Esophagus muscularis mucosa (tissue), 4 donors: ENCODE measurements around the gene POLR3B. TPM values are rescaled to one million over a fixed set of nuclear protein-coding genes. Genes with fewer than 3 reads are reported as not detected.
"Not testable (repeated sequence)": the region's sequence is repeated elsewhere in the genome, so short reads cannot be mapped to it uniquely, and the experiment has no call there.

Experiments used
- DNase-seq: peaks from one replicate; pipeline ENCODE4 v3.0.0-alpha.2; 2017; ENCODE audit errors: extremely low spot score
- H3K27ac ChIP-seq, 4 donors: fragments of 200-600 bp; sonication (generic); replicated peaks in 1 of 4; 1 replicate in 3 of 4; 2 replicates in 1 of 4; pipeline ENCODE4 v1.5.1; 2016 to 2019; ENCODE audit warnings: mild to moderate bottlenecking in 1 of 4
- H3K27me3 ChIP-seq, 4 donors: fragments of 200-600 bp; sonication (generic); one replicate each; pipeline versions ENCODE4 v1.5.1 to v1.6.0; 2016 to 2019
- H3K36me3 ChIP-seq, 4 donors: fragments of 200-600 bp; sonication (generic); one replicate each; pipeline ENCODE4 v1.5.1; 2016 to 2019
- H3K4me1 ChIP-seq, 4 donors: fragments of 200-600 bp; sonication (generic); one replicate each; pipeline ENCODE4 v1.5.1; 2016 to 2019
- H3K4me3 ChIP-seq, 4 donors: fragments of 200-600 bp; sonication (generic); 1 replicate in 2 of 4; 2 replicates in 2 of 4; pipeline ENCODE4 v1.5.1; 2016 to 2019; ENCODE audit warnings: mild to moderate bottlenecking in 4 of 4, moderate library complexity in 1 of 4
- H3K9me3 ChIP-seq, 4 donors: fragments of 200-600 bp; sonication (generic); 1 replicate in 3 of 4; 2 replicates in 1 of 4; pipeline ENCODE4 v1.5.1; 2016 to 2019
- CTCF ChIP-seq, 3 experiments: fragments of 200-600 bp in 2 of 3; fragments of 450-650 bp in 1 of 3; sonication (generic) in 2 of 3; IDR thresholded peaks; one replicate each; pipeline ENCODE4 v1.5.1; 2017 to 2019; ENCODE audit warnings: antibody characterized with exemption in 3 of 3, mild to moderate bottlenecking in 2 of 3, moderate library complexity in 1 of 3
- EP300 ChIP-seq: sonication (generic); formaldehyde crosslinking; IDR thresholded peaks from one replicate; pipeline ENCODE4 v1.6.1; 2017; ENCODE audit warnings: antibody characterized with exemption
- POLR2A ChIP-seq: fragments of 450-650 bp; IDR thresholded peaks from one replicate; pipeline ENCODE4 v1.6.1; 2017; ENCODE audit warnings: antibody characterized with exemption, moderate library complexity, mild to moderate bottlenecking, low read depth
- POLR2AphosphoS5 ChIP-seq, 2 donors: sonication (generic); formaldehyde crosslinking; IDR thresholded peaks; one replicate each; pipeline ENCODE4 v1.6.1; 2017; ENCODE audit warnings: antibody characterized with exemption in 2 of 2
- WGBS: methylation state at CpG from one replicate; pipeline ENCODE4 v1.1.5; 2018; 5-methylcytosine and 5-hydroxymethylcytosine counted together
- intact Hi-C: fragments of 100-400 bp; cut with DNase I; formaldehyde crosslinking; loops from one replicate; pipeline ENCODE4 v1.15.1; 2023
- total RNA-seq, 4 donors: library from RNA; depleted of rRNA; stranded (reverse); fragments of >200 nt; gene quantifications; one replicate each; pipeline versions ENCODE4 v1.1.0 to v1.2.1, GENCODE V29; 2016

Gene POLR3B
- total RNA-seq, 4 donors from 2014 or later: 4.2 to 6.1 (median 5.3) TPM

GRCh38 chr12:106459124-106459523 is 101.6 kb downstream of the POLR3B start:
- peaks cover 19 to 60% (median 38%) of the 10 kb centered on the region in 4 donors for H3K36me3 ChIP-seq
- 95% methylated on average over 6 of the region's 6 CpGs for WGBS
- H3K4me1 ChIP-seq: no peaks in the 10 kb centered on the region
- intact Hi-C loops: no loop called here
- no peak overlapping the region for H3K4me3 ChIP-seq
- H3K9me3 ChIP-seq: no peaks in the 10 kb centered on the region
- no peak for TF ChIP-seq EP300
- H3K27me3 ChIP-seq: no peaks in the 10 kb centered on the region
- no peak overlapping the region for H3K27ac ChIP-seq
- DNase-seq: no peak

DNA sequence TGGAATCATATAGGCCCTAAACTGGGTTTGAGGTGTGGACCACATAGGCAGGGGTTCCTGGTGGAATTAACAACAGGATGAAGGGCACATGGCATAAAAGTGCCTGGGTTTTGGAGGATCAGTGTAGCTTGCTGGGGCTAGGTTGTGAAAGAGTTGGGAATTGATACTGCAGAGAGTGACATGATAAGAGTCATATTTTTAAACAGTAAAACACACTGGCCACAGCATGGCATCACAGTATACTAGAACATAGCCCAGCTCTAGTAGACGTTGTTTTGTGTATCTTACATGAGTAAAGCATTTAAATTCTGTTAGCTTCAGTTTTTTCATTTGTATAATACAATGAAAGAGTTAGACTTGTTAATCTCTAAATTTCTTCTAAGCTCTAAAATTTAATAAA is 102.0 kb downstream of the POLR3B start:
- H3K36me3 ChIP-seq: peaks cover 19 to 64% (median 38%) of the 10 kb centered on the region in 4 donors
- TF ChIP-seq CTCF (IDR thresholded peaks at IDR 0.05): no peak
- no peak for TF ChIP-seq POLR2AphosphoS5 (IDR thresholded peaks at IDR 0.05)
- intact Hi-C loops: no loop called here

GRCh38 chr12:106461730-106462129 is 104.2 kb downstream of the POLR3B start:
- no peaks in the 10 kb centered on the region for H3K27me3 ChIP-seq
- H3K9me3 ChIP-seq: no peaks in the 10 kb centered on the region
- TF ChIP-seq EP300 (no peak), POLR2A (no peak), CTCF (IDR thresholded peaks at IDR 0.05) (no peak), POLR2AphosphoS5 (IDR thresholded peaks at IDR 0.05) (no peak)
- H3K27ac ChIP-seq: no peak overlapping the region
- no peaks in the 10 kb centered on the region for H3K4me1 ChIP-seq
- no peak overlapping the region for H3K4me3 ChIP-seq
- 93% methylated on average over 2 of the region's 2 CpGs for WGBS
- peaks cover 19 to 66% (median 37%) of the 10 kb centered on the region in 4 donors for H3K36me3 ChIP-seq
- intact Hi-C loops: no loop called here
- no peak for DNase-seq

More for the DNA sequence above, 102.0 kb downstream of the POLR3B start:
- H3K9me3 ChIP-seq: no peaks in the 10 kb centered on the region
- no peak overlapping the region for H3K4me3 ChIP-seq
- 78% methylated on average over 1 of the region's 1 CpG for WGBS
- H3K27ac ChIP-seq: no peak overlapping the region
- no peaks in the 10 kb centered on the region for H3K27me3 ChIP-seq
- DNase-seq: no peak
- H3K4me1 ChIP-seq: no peaks in the 10 kb centered on the region

DNA sequence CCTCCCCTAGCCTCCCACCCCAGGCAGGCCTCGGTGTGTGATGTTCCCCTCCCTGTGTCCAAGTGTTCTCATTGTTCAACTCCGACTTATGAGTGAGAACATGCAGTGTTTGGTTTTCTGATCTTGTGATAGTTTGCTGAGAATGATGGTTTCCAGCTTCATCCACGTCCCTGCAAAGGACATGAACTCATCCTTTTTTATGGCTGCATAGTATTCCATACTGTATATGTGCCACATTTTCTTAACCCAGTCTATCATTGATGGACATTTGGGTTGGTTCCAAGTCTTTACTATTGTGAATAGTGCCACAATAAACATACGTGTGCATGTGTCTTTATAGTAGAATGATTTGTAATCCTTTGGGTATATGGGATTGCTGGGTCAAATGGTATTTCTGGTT is 108.1 kb downstream of the POLR3B start:
- H3K4me3 ChIP-seq, H3K27me3 ChIP-seq, H3K4me1 ChIP-seq, H3K27ac ChIP-seq, DNase-seq, H3K9me3 ChIP-seq, intact Hi-C loops: not testable (repeated sequence)
- WGBS: 94% methylated on average over 4 of the region's 4 CpGs
- H3K36me3 ChIP-seq: peaks cover 10 to 38% (median 17%) of the 10 kb centered on the region in 4 donors

- intact Hi-C loops, DNase-seq, H3K4me3 ChIP-seq, H3K4me1 ChIP-seq, H3K27ac ChIP-seq, H3K27me3 ChIP-seq, H3K9me3 ChIP-seq, H3K36me3 ChIP-seq: not testable (repeated sequence)
- WGBS: no CpG with 5 or more reads among the region's 3 CpGs
Observed at GRCh38 chr12:106475662-106476061, 118.1 kb downstream of the POLR3B start.

DNA sequence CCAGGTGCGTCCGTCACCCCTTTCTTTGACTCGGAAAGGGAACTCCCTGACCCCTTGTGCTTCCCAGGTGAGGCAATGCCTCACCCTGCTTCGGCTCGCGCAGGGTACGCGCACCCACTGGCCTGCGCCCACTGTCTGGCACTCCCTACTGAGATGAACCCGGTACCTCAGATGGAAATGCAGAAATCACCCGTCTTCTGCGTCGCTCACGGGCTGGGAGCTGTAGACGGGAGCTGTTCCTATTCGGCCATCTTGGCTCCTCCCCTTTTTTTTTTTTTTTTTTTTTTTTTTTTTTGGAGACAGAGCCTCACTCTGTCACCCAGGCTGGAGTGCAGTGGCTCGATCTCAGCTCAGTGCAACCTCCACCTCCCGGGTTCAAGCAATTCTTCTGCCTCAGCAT is 120.1 kb downstream of the POLR3B start:
- intact Hi-C loops, H3K9me3 ChIP-seq, H3K36me3 ChIP-seq, H3K4me1 ChIP-seq, H3K27ac ChIP-seq, H3K4me3 ChIP-seq, H3K27me3 ChIP-seq: not testable (repeated sequence)
- DNase-seq: peak; percentile 7
- 98% methylated on average over 18 of the region's 18 CpGs for WGBS

GRCh38 chr12:106480251-106480650 is 122.7 kb downstream of the POLR3B start:
- no peaks in the 10 kb centered on the region for H3K4me1 ChIP-seq
- H3K27ac ChIP-seq: no peak overlapping the region
- H3K36me3 ChIP-seq: peaks cover 0 to 5% (median 0%) of the 10 kb centered on the region in 4 donors
- intact Hi-C loops: no loop called here
- no peak overlapping the region for H3K4me3 ChIP-seq
- TF ChIP-seq EP300: no peak
- no peak for TF ChIP-seq CTCF (IDR thresholded peaks at IDR 0.05)
- no peak for TF ChIP-seq POLR2AphosphoS5 (IDR thresholded peaks at IDR 0.05)
- no peak for TF ChIP-seq POLR2A
- peak; percentile 12 for DNase-seq
- H3K9me3 ChIP-seq: no peaks in the 10 kb centered on the region
- H3K27me3 ChIP-seq: no peaks in the 10 kb centered on the region
- 100% methylated on average over 1 of the region's 1 CpG for WGBS
